Astrocyte (in vitro differentiated cells and primary cell): ENCODE measurements around the gene TMEM132C.
"Not testable (repeated sequence)": the region's sequence is repeated elsewhere in the genome, so short reads cannot be mapped to it uniquely, and the experiment has no call there.

Experiments
- EZH2 ChIP-seq: IDR thresholded peaks from 2 replicates; pipeline ENCODE4 v1.6.1; 2012; ENCODE audit warnings: mild to moderate bottlenecking, low read length, inconsistent platforms; ENCODE audit not compliant: insufficient read depth
- TF ChIP-seq, protein P1 (sequence below): IDR thresholded peaks from 2 replicates; pipeline ENCODE4 v1.5.1; 2011; ENCODE audit warnings: low read depth, mild to moderate bottlenecking, inconsistent platforms, low read length, moderate library complexity; ENCODE audit not compliant: insufficient read depth

DNA sequence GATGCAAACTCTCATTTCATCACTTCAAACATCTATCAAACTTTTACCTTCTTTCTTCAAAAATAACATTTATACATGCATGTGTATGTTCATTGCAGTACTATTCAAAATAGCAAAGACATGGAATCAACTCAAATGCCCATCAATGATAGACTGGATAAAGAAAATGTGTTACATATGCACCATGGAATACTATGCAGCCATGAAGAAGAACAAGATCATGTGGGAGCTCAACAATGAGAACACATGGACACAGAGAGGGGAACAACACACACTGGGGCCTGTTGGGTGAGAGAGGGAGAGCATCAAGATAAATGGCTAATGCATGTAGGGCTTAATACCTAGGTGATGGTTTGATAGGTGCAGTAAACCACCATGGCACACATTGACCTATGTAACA is 13.1 kb upstream of the TMEM132C start:
- not testable (repeated sequence) for TF ChIP-seq EZH2
- TF ChIP-seq, protein P1, sequence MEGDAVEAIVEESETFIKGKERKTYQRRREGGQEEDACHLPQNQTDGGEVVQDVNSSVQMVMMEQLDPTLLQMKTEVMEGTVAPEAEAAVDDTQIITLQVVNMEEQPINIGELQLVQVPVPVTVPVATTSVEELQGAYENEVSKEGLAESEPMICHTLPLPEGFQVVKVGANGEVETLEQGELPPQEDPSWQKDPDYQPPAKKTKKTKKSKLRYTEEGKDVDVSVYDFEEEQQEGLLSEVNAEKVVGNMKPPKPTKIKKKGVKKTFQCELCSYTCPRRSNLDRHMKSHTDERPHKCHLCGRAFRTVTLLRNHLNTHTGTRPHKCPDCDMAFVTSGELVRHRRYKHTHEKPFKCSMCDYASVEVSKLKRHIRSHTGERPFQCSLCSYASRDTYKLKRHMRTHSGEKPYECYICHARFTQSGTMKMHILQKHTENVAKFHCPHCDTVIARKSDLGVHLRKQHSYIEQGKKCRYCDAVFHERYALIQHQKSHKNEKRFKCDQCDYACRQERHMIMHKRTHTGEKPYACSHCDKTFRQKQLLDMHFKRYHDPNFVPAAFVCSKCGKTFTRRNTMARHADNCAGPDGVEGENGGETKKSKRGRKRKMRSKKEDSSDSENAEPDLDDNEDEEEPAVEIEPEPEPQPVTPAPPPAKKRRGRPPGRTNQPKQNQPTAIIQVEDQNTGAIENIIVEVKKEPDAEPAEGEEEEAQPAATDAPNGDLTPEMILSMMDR = not testable (repeated sequence)
